H9 (cell line): Measurements from ENCODE around the gene MGAT5. TPM values are rescaled to one million over a fixed set of nuclear protein-coding genes. Genes with fewer than 3 reads are reported as not detected.

Source experiments
- DNase-seq: peaks from one replicate; pipeline ENCODE4 v3.0.0-alpha.2; 2017
- H2AFZ ChIP-seq: one replicate; pipeline ENCODE4 v1.6.1; 2013; ENCODE audit warnings: mild to moderate bottlenecking, low read length, control low read depth, moderate library complexity
- H2AK5ac ChIP-seq: 2 replicates; pipeline ENCODE4 v1.6.1; 2013; ENCODE audit warnings: low read length, control low read depth, mixed read lengths; ENCODE audit not compliant: insufficient read length
- H2BK120ac ChIP-seq: one replicate; pipeline ENCODE4 v1.6.1; 2013; ENCODE audit warnings: low read depth, mild to moderate bottlenecking, low read length, control low read depth, inconsistent platforms; ENCODE audit not compliant: poor library complexity, severe bottlenecking
- H2BK12ac ChIP-seq: 2 replicates; pipeline ENCODE4 v1.6.1; 2013; ENCODE audit warnings: low read length, control low read depth, mixed read lengths, low read depth; ENCODE audit not compliant: insufficient read length
- H2BK15ac ChIP-seq: 2 replicates; pipeline ENCODE4 v1.6.1; 2013; ENCODE audit warnings: low read depth, low read length, control low read depth
- H2BK20ac ChIP-seq: one replicate; pipeline ENCODE4 v1.6.1; 2013; ENCODE audit warnings: low read depth, mild to moderate bottlenecking, low read length, control low read depth, inconsistent platforms; ENCODE audit not compliant: poor library complexity, severe bottlenecking
- H2BK5ac ChIP-seq: 2 replicates; pipeline ENCODE4 v1.6.1; 2013; ENCODE audit warnings: low read length, control low read depth, mixed read lengths; ENCODE audit not compliant: insufficient read length
- H3K14ac ChIP-seq: 2 replicates; pipeline ENCODE4 v1.6.1; 2013; ENCODE audit warnings: low read length, control low read depth; ENCODE audit not compliant: insufficient read depth
- H3K18ac ChIP-seq: 2 replicates; pipeline ENCODE4 v1.6.1; 2013; ENCODE audit warnings: low read depth, mild to moderate bottlenecking, mixed read lengths, low read length, control low read depth; ENCODE audit not compliant: insufficient read length
- H3K23ac ChIP-seq: 2 replicates; pipeline ENCODE4 v1.6.1; 2013; ENCODE audit warnings: low read length, control low read depth, mixed read lengths, low read depth; ENCODE audit not compliant: insufficient read length
- H3K23me2 ChIP-seq: 2 replicates; pipeline ENCODE4 v1.6.1; 2013; ENCODE audit warnings: low read depth, mild to moderate bottlenecking, mixed read lengths, low read length, control low read depth; ENCODE audit not compliant: insufficient read length, poor library complexity, severe bottlenecking
- H3K27ac ChIP-seq: 2 replicates; pipeline ENCODE4 v1.5.1; 2013; ENCODE audit warnings: low read length, control low read depth, mixed read lengths, low read depth; ENCODE audit not compliant: insufficient read length
- H3K27me3 ChIP-seq: 2 replicates; pipeline ENCODE4 v1.6.1; 2013; ENCODE audit warnings: low read length, control low read depth, inconsistent platforms; ENCODE audit not compliant: insufficient read depth
- H3K4ac ChIP-seq: 2 replicates; pipeline ENCODE4 v1.6.1; 2013; ENCODE audit warnings: low read depth, mild to moderate bottlenecking, control low read depth, inconsistent platforms, low read length, moderate library complexity
- H3K4me1 ChIP-seq: 2 replicates; pipeline ENCODE4 v1.6.1; 2013; ENCODE audit warnings: low read length, control low read depth, inconsistent platforms; ENCODE audit not compliant: insufficient read depth
- H3K4me2 ChIP-seq: 2 replicates; pipeline ENCODE4 v1.6.1; 2013; ENCODE audit warnings: low read length, control low read depth, mixed read lengths; ENCODE audit not compliant: insufficient read length, insufficient read depth
- H3K56ac ChIP-seq: 2 replicates; pipeline ENCODE4 v1.6.1; 2013; ENCODE audit warnings: low read depth, mild to moderate bottlenecking, mixed read lengths, low read length, control low read depth; ENCODE audit not compliant: insufficient read length
- H3K79me1 ChIP-seq: 2 replicates; pipeline ENCODE4 v1.6.1; 2013; ENCODE audit warnings: low read depth, mild to moderate bottlenecking, moderate library complexity, low read length, control low read depth, inconsistent platforms; ENCODE audit not compliant: insufficient read depth, poor library complexity, severe bottlenecking
- H3K79me2 ChIP-seq: 2 replicates; pipeline ENCODE4 v1.6.1; 2013; ENCODE audit warnings: low read length, control low read depth, inconsistent platforms; ENCODE audit not compliant: insufficient read depth
- H3K9ac ChIP-seq: 2 replicates; pipeline ENCODE4 v1.6.1; 2013; ENCODE audit warnings: low read length, control low read depth, mixed read lengths; ENCODE audit not compliant: insufficient read length; ENCODE audit errors: extremely low read depth
- H3K9me3 ChIP-seq: one replicate; pipeline ENCODE4 v1.6.1; 2013; ENCODE audit warnings: low read depth, low read length, inconsistent platforms; ENCODE audit not compliant: control insufficient read depth
- H3T11ph ChIP-seq: one replicate; pipeline ENCODE4 v1.6.1; 2013; ENCODE audit warnings: mild to moderate bottlenecking, low read length, control low read depth, inconsistent platforms
- H4K20me1 ChIP-seq: one replicate; pipeline ENCODE4 v1.6.1; 2013; ENCODE audit not compliant: control insufficient read depth, insufficient read length, insufficient read depth
- H4K5ac ChIP-seq: 2 replicates; pipeline ENCODE4 v1.6.1; 2013; ENCODE audit warnings: low read depth, mild to moderate bottlenecking, mixed read lengths, low read length, control low read depth; ENCODE audit not compliant: insufficient read length
- H4K8ac ChIP-seq: replicated peaks from 2 replicates; pipeline ENCODE4 v1.6.1; 2013; ENCODE audit warnings: low read length, control low read depth, mixed read lengths, low read depth; ENCODE audit not compliant: insufficient read length
- H4K91ac ChIP-seq: 2 replicates; pipeline ENCODE4 v1.6.1; 2013; ENCODE audit warnings: low read depth, mild to moderate bottlenecking, moderate library complexity, mixed read lengths, low read length, control low read depth; ENCODE audit not compliant: insufficient read length
- H3K27ac Mint-ChIP-seq, 3 experiments: 2 replicates in 2 of 3; 3 replicates in 1 of 3; pipeline ENCODE4 v1.8.0; 2020 to 2021; ENCODE audit warnings: mixed read lengths in 3 of 3, mild to moderate bottlenecking in 1 of 3, moderate library complexity in 1 of 3
- H3K27me3 Mint-ChIP-seq: 2 replicates; pipeline ENCODE4 v1.8.0; 2021; ENCODE audit warnings: low read depth, mild to moderate bottlenecking, moderate library complexity, mixed read lengths
- H3K36me3 Mint-ChIP-seq, 3 experiments: 2 replicates in 2 of 3; 3 replicates in 1 of 3; pipeline ENCODE4 v1.8.0; 2020 to 2021; ENCODE audit warnings: low read depth in 3 of 3, mixed read lengths in 3 of 3; ENCODE audit not compliant: insufficient read depth in 1 of 3
- H3K4me1 Mint-ChIP-seq, 2 experiments: 2 replicates each; pipeline ENCODE4 v1.8.0; 2020; ENCODE audit warnings: mixed read lengths in 2 of 2
- H3K4me3 Mint-ChIP-seq, 2 experiments: 2 replicates in 1 of 2; 3 replicates in 1 of 2; pipeline ENCODE4 v1.8.0; 2020 to 2021; ENCODE audit warnings: mild to moderate bottlenecking in 2 of 2, mixed read lengths in 2 of 2, moderate library complexity in 1 of 2
- H3K9me3 Mint-ChIP-seq, 2 experiments: 2 replicates in 1 of 2; 3 replicates in 1 of 2; pipeline ENCODE4 v1.8.0; 2020; ENCODE audit warnings: mild to moderate bottlenecking in 2 of 2, mixed read lengths in 2 of 2, moderate library complexity in 1 of 2
- WGBS: extraction: QIAGEN DNeasy Blood & Tissue Kit; methylation state at CpG from one replicate; pipeline ENCODE4 v1.1.7; 2013; ENCODE audit warnings: missing lambda C conversion rate, low lambda C conversion rate, mixed read lengths; ENCODE audit not compliant: insufficient read length; ENCODE audit errors: extremely low coverage; 5-methylcytosine and 5-hydroxymethylcytosine counted together
- total RNA-seq: library from RNA; stranded (reverse); gene quantifications from 2 replicates; pipeline ENCODE4 v1.2.1, GENCODE V29; 2021
- TF ChIP-seq, protein P1 (sequence below): fragments of 200-600 bp; sonication (generic); conservative IDR thresholded peaks from 3 replicates; pipeline ENCODE4 v1.8.0; 2021; ENCODE audit warnings: antibody characterized with exemption, mild to moderate bottlenecking

MGAT5 gene
- total RNA-seq, 1 experiment from 2014 or later: 25.7 TPM

DNA sequence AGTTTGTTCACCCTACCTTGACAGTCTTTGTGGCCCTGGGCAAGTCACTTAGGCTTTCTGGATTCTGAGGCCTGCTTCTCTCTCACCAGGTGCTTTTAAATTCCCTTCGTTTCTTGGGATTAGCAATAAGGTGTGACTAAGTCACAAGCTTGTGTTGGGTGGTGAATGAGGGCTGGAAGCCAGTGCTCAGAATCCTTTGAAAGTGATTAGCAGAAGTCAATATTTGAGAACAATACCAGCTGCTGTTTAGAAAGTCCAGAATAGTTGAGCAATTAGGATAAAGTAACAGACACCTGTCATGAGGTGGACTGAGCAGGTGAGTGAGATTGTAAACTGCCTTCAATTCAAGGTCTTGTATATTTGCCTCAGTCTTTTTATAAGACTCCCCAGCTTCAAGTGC lies 19.3 kb upstream of the MGAT5 start:
- Histone ChIP-seq H2AFZ (no peak overlapping the region), H2BK5ac (no peak overlapping the region), H2BK12ac (no peak overlapping the region), H3K27ac (no peak overlapping the region), H3K4me2 (no peak overlapping the region), H4K91ac (no peak overlapping the region), H3K27me3 (no peaks in the 10 kb centered on the region), H4K8ac (no peak overlapping the region), H3K56ac (no peak overlapping the region), H4K20me1 (no peaks in the 10 kb centered on the region), H3K4me1 (no peaks in the 10 kb centered on the region), H3K9ac (no peak overlapping the region), H3K23me2 (no peaks in the 10 kb centered on the region), H2BK120ac (no peak overlapping the region), H2AK5ac (no peak overlapping the region), H3K4ac (no peak overlapping the region), H3T11ph (no peak overlapping the region), H3K79me2 (peaks cover 4% of the 10 kb centered on the region; the same call in 1 of the 2 replicates), H2BK15ac (no peak overlapping the region), H3K9me3 (no peaks in the 10 kb centered on the region), H3K18ac (no peak overlapping the region), H3K79me1 (no peaks in the 10 kb centered on the region), H3K14ac (no peak overlapping the region), H2BK20ac (no peak overlapping the region), H3K23ac (no peak overlapping the region), H4K5ac (no peak overlapping the region)
- DNase-seq: no peak
- TF ChIP-seq, protein P1, sequence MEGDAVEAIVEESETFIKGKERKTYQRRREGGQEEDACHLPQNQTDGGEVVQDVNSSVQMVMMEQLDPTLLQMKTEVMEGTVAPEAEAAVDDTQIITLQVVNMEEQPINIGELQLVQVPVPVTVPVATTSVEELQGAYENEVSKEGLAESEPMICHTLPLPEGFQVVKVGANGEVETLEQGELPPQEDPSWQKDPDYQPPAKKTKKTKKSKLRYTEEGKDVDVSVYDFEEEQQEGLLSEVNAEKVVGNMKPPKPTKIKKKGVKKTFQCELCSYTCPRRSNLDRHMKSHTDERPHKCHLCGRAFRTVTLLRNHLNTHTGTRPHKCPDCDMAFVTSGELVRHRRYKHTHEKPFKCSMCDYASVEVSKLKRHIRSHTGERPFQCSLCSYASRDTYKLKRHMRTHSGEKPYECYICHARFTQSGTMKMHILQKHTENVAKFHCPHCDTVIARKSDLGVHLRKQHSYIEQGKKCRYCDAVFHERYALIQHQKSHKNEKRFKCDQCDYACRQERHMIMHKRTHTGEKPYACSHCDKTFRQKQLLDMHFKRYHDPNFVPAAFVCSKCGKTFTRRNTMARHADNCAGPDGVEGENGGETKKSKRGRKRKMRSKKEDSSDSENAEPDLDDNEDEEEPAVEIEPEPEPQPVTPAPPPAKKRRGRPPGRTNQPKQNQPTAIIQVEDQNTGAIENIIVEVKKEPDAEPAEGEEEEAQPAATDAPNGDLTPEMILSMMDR: no peak
- no peak overlapping the region for H3K4me3 Mint-ChIP-seq
- no peak overlapping the region for H3K27ac Mint-ChIP-seq
- peaks cover 7 to 10% of the 10 kb centered on the region in 2 experiments for H3K9me3 Mint-ChIP-seq
- WGBS: no CpG with 5 or more reads among the region's 1 CpG
- H3K36me3 Mint-ChIP-seq: peaks cover 3 to 7% (median 6%) of the 10 kb centered on the region in 3 experiments; a peak in 6 of 7 replicates
- H3K4me1 Mint-ChIP-seq: peaks cover 0 to 7% of the 10 kb centered on the region in 2 experiments; a peak in 1 of 4 replicates
- H3K27me3 Mint-ChIP-seq: no peaks in the 10 kb centered on the region
